K562 (cell line): ENCODE measurements around the gene XIRP1.

ENCODE experiments used
- ATF7 ChIP-seq: fragments of 450-650 bp; IDR thresholded peaks from 2 replicates; pipeline ENCODE4 v1.7.1; 2014; ENCODE audit warnings: mild to moderate bottlenecking, moderate library complexity
- CBX8 ChIP-seq: fragments of 200-600 bp; sonication (generic); IDR thresholded peaks from 2 replicates; pipeline ENCODE4 v1.6.1; 2012; ENCODE audit warnings: borderline replicate concordance, mixed run types, low read depth, mild to moderate bottlenecking, moderate library complexity, mixed read lengths, low read length, control low read depth, inconsistent platforms; ENCODE audit not compliant: poor library complexity, severe bottlenecking; ENCODE audit errors: extremely low read depth
- CEBPG ChIP-seq, 3 experiments: fragments of 200-800 bp in 1 of 3; sonication (Bioruptor generic) in 1 of 3; sonication (generic) in 1 of 3; formaldehyde crosslinking in 1 of 3; IDR thresholded peaks in 2 of 3; conservative IDR thresholded peaks in 1 of 3; 2 replicates each; pipeline versions ENCODE4 v1.6.1 to v1.8.0; 2016 to 2022; ENCODE audit warnings: missing compliant biosample characterization in 2 of 3, missing genetic modification characterization in 2 of 3, mild to moderate bottlenecking in 1 of 3, missing genetic modification reagents in 1 of 3
- CHD2 ChIP-seq: IDR thresholded peaks from 2 replicates; pipeline ENCODE4 v1.6.1; 2011; ENCODE audit warnings: low read depth, low read length
- CREB3L1 ChIP-seq: fragments of 450-650 bp; IDR thresholded peaks from 2 replicates; pipeline ENCODE4 v1.6.1; 2014; ENCODE audit warnings: low read depth, mild to moderate bottlenecking, moderate library complexity, borderline replicate concordance
- CTCF ChIP-seq, 3 experiments: IDR thresholded peaks in 2 of 3; conservative IDR thresholded peaks in 1 of 3; 2 replicates each; pipeline ENCODE4 v1.5.1; 2011 to 2012; ENCODE audit warnings: low read length in 3 of 3, mild to moderate bottlenecking in 3 of 3, control low read depth in 2 of 3, improper control_type of control experiment in 1 of 3, inconsistent platforms in 1 of 3, low read depth in 1 of 3, mixed read lengths in 1 of 3, moderate library complexity in 1 of 3; ENCODE audit not compliant: insufficient read depth in 2 of 3
- ELF2 ChIP-seq: fragments of 250-450 bp; sonication (Bioruptor Pico); IDR thresholded peaks from 2 replicates; pipeline ENCODE4 v1.5.0; 2021; ENCODE audit warnings: mild to moderate bottlenecking
- ETS1 ChIP-seq: conservative IDR thresholded peaks from 2 replicates; pipeline ENCODE4 v1.6.1; 2011; ENCODE audit warnings: low read depth, mild to moderate bottlenecking, low read length; ENCODE audit not compliant: control insufficient read depth
- FOXP4 ChIP-seq: sonication (generic); formaldehyde crosslinking; IDR thresholded peaks from 2 replicates; pipeline ENCODE4 v1.8.0; 2022; ENCODE audit warnings: mild to moderate bottlenecking, missing genetic modification reagents, borderline replicate concordance
- THAP7 ChIP-seq: fragments of 250-450 bp; sonication (Bioruptor Pico); IDR thresholded peaks from 2 replicates; pipeline ENCODE4 v1.5.0; 2021
- USF2 ChIP-seq: sonication (generic); formaldehyde crosslinking; IDR thresholded peaks from 2 replicates; pipeline ENCODE4 v1.5.0; 2020; ENCODE audit warnings: missing genetic modification reagents
- ZNF561 ChIP-seq: fragments of 450-650 bp; formaldehyde crosslinking; conservative IDR thresholded peaks from 2 replicates; pipeline ENCODE4 v1.4.0; 2020; ENCODE audit warnings: mild to moderate bottlenecking, moderate library complexity
- ZNF644 ChIP-seq: fragments of 200-800 bp; sonication (Bioruptor generic); IDR thresholded peaks from 2 replicates; pipeline ENCODE4 v1.6.1; 2016; ENCODE audit warnings: low read depth, missing genetic modification characterization, missing compliant biosample characterization
- ZSCAN29 ChIP-seq: fragments of 450-650 bp; IDR thresholded peaks from 2 replicates; pipeline ENCODE4 v1.6.1; 2017

GRCh38 chr3:39166134-39166710 is 26.2 kb downstream of the XIRP1 start:
- TF ChIP-seq ELF2 (no peak), THAP7 (CRISPR knock-in tag) (no peak), USF2 (CRISPR knock-in tag) (no peak), CBX8 (no peak), CEBPG (CRISPR knock-in tag; IDR thresholded peaks at IDR 0.05) (peak; percentile 29; the same call in 1 of the 2 replicates), CEBPG (tag; conservative IDR thresholded peaks at IDR 0.05 in 1 of 2, IDR thresholded peaks at IDR 0.05 in 1 of 2) (peak; percentile 61 to 66), ATF7 (peak; percentile 43; the same call in 1 of the 2 replicates), CREB3L1 (no peak), ZNF561 (no peak), CHD2 (no peak), FOXP4 (CRISPR knock-in tag) (no peak), ZSCAN29 (no peak), CTCF (IDR thresholded peaks at IDR 0.05 in 2 of 3, conservative IDR thresholded peaks at IDR 0.05 in 1 of 3; ENCODE audit: insufficient read depth in 2 of 3, low read depth in 1 of 3, low read length in 3 of 3) (no peak; a peak in 1 of 6 replicates), ZNF644 (no peak), ETS1 (0 out of 2 replicates have a peak, but pooled peaks have one; percentile 44)
